PC-3 (cell line): Measurements from ENCODE around the gene VPS37D. TPM values are rescaled to one million over a fixed set of nuclear protein-coding genes. Genes with fewer than 3 reads are reported as not detected.

Experiments used
- ATAC-seq: fragments of 200-7000 bp; cut with Tn5 transposase; 2 replicates; pipeline ENCODE4 v1.9.1; 2020; ENCODE audit warnings: mild to moderate bottlenecking, moderate library complexity
- BruUV-seq: library from RNA; stranded (reverse); fragments of 400-500 nt; replicated peaks from 2 replicates; lab custom pipeline; 2021; lab: Mats Ljungman, UMichigan
- CTCF ChIA-PET: fragments of 300-600 bp; sonication (Branson Sonifier 250); formaldehyde crosslinking; loops from one replicate; lab custom pipeline; 2022; ENCODE audit warnings: antibody characterized with exemption; lab: Charles Lee
- POLR2A ChIA-PET: fragments of 300-600 bp; sonication (Branson Sonifier 250); formaldehyde crosslinking; loops from one replicate; lab custom pipeline; 2022; ENCODE audit warnings: antibody characterized with exemption; ENCODE audit not compliant: unreplicated experiment; lab: Charles Lee
- DNase-seq: peaks from one replicate; pipeline ENCODE4 v3.0.0-alpha.2; 2015
- H2AFZ ChIP-seq: fragments of 300-600 bp; sonication (generic); 2 replicates; pipeline ENCODE4 v1.6.0; 2016; ENCODE audit warnings: antibody characterized with exemption, low read length
- H3F3A ChIP-seq: fragments of 300-600 bp; sonication (generic); one replicate; pipeline ENCODE4 v1.6.0; 2017; ENCODE audit warnings: antibody characterized with exemption, low read length, control low read depth, mild to moderate bottlenecking; ENCODE audit not compliant: unreplicated experiment
- H3K27ac ChIP-seq: fragments of 300-600 bp; sonication (generic); 2 replicates; pipeline ENCODE4 v1.5.1; 2016; ENCODE audit warnings: mild to moderate bottlenecking, low read length
- H3K27me3 ChIP-seq: fragments of 300-600 bp; sonication (generic); 2 replicates; pipeline ENCODE4 v1.6.1; 2016; ENCODE audit warnings: low read length, mixed read lengths
- H3K36me3 ChIP-seq: fragments of 300-600 bp; sonication (generic); 2 replicates; pipeline ENCODE4 v1.6.1; 2016; ENCODE audit warnings: low read depth, mixed run types, low read length, mixed read lengths
- H3K4me1 ChIP-seq: fragments of 300-600 bp; sonication (generic); 2 replicates; pipeline ENCODE4 v1.5.1; 2016; ENCODE audit warnings: low read length; ENCODE audit not compliant: insufficient read depth
- H3K4me2 ChIP-seq: fragments of 300-600 bp; sonication (generic); 2 replicates; pipeline ENCODE4 v1.6.0; 2016; ENCODE audit warnings: low read length
- H3K4me3 ChIP-seq: fragments of 300-600 bp; sonication (generic); 2 replicates; pipeline ENCODE4 v1.5.1; 2016; ENCODE audit warnings: mild to moderate bottlenecking, low read length, mixed read lengths
- H3K79me2 ChIP-seq: fragments of 300-600 bp; sonication (generic); 2 replicates; pipeline ENCODE4 v1.6.1; 2017; ENCODE audit warnings: low read length, mixed read lengths
- H3K9ac ChIP-seq: fragments of 300-600 bp; sonication (generic); 2 replicates; pipeline ENCODE4 v1.6.0; 2016; ENCODE audit warnings: mild to moderate bottlenecking, low read length
- H3K9me2 ChIP-seq: fragments of 300-600 bp; sonication (generic); replicated peaks from 2 replicates; pipeline ENCODE4 v1.6.1; 2016; ENCODE audit warnings: mixed run types, low read length, mixed read lengths
- H3K9me3 ChIP-seq: fragments of 300-600 bp; sonication (generic); 2 replicates; pipeline ENCODE4 v1.6.1; 2016; ENCODE audit warnings: low read length, mixed read lengths
- H4K20me1 ChIP-seq: fragments of 300-600 bp; sonication (generic); 2 replicates; pipeline ENCODE4 v1.6.1; 2016; ENCODE audit warnings: low read length, mixed read lengths
- CTCF ChIP-seq: fragments of 300-600 bp; sonication (generic); conservative IDR thresholded peaks from 2 replicates; pipeline ENCODE4 v1.5.1; 2017; ENCODE audit warnings: antibody characterized with exemption, low read depth, mild to moderate bottlenecking, low read length
- EZH2 ChIP-seq: fragments of 300-600 bp; sonication (generic); IDR thresholded peaks from one replicate; pipeline ENCODE4 v1.6.1; 2017; ENCODE audit warnings: antibody characterized with exemption, mild to moderate bottlenecking, low read length; ENCODE audit not compliant: unreplicated experiment
- EZH2phosphoT487 ChIP-seq: fragments of 300-600 bp; sonication (generic); IDR thresholded peaks from 2 replicates; pipeline ENCODE4 v1.6.1; 2018; ENCODE audit warnings: mild to moderate bottlenecking, antibody characterized with exemption, low read length, borderline replicate concordance
- intact Hi-C: fragments of 100-400 bp; cut with micrococcal nuclease; formaldehyde crosslinking; loops from 2 replicates; pipeline ENCODE4 v1.9.0; 2023
- total RNA-seq: library from RNA; depleted of rRNA; stranded (reverse); fragments of >200 nt; gene quantifications from 2 replicates; pipeline ENCODE4 v1.2.3, GENCODE V29; 2014

VPS37D gene
- total RNA-seq, 1 experiment from 2014 or later = 6.3 TPM

DNA sequence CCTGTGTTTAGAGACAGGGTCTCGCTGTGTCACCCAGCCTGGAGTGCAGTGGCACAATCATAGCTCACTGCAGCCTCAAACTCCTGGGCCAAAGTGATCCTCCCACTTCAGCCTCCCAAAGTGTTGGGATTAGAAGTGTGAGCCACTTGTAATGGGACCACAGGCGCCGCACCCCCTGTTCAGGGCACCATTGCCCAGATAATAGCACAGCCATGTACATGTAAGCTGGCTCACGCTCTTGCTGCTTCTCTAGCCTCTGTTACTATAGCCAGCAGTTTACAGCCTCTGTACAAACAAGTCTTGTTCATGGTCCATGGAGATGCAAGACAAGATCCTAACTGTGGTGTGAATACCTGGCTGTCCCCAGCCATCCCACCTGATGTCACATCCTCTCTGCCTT lies 39.1 kb upstream of the VPS37D start:
- POLR2A ChIA-PET = no interaction called here

GRCh38 chr7:73631558-73631957 lies 36.1 kb upstream of the VPS37D start:
- intact Hi-C loops = no loop called here
- Histone ChIP-seq H3K79me2 (no peaks in the 10 kb centered on the region), H3K4me2 (no peak overlapping the region), H3K4me1 (peaks cover 3% of the 10 kb centered on the region; the same call in 1 of the 2 replicates), H4K20me1 (no peaks in the 10 kb centered on the region), H3F3A (no peaks in the 10 kb centered on the region), H3K9ac (no peak overlapping the region), H3K9me2 (no peaks in the 10 kb centered on the region), H2AFZ (no peak overlapping the region), H3K27me3 (no peaks in the 10 kb centered on the region), H3K4me3 (no peak overlapping the region), H3K27ac (no peak overlapping the region), H3K9me3 (no peaks in the 10 kb centered on the region), H3K36me3 (no peaks in the 10 kb centered on the region)
- no peak for TF ChIP-seq EZH2phosphoT487
- no peak for TF ChIP-seq CTCF
- no peak for TF ChIP-seq EZH2
- ATAC-seq (no peak), DNase-seq (no peak)
- CTCF ChIA-PET = interaction anchor here (0.6 to 0.7 kb wide), 2 partner anchors 19 to 94 kb away, joined by 3 read pairs; no protein-coding TSS in a partner anchor
- POLR2A ChIA-PET = no interaction called here
- BruUV-seq = no TSS peak

More for the DNA sequence above, 39.1 kb upstream of the VPS37D start:
- Histone ChIP-seq H3K27ac (no peak overlapping the region), H3K27me3 (peaks cover 6% of the 10 kb centered on the region), H3K79me2 (no peaks in the 10 kb centered on the region), H3F3A (no peaks in the 10 kb centered on the region), H3K9me3 (no peaks in the 10 kb centered on the region), H4K20me1 (no peaks in the 10 kb centered on the region), H3K4me3 (no peak overlapping the region), H2AFZ (no peak overlapping the region), H3K36me3 (no peaks in the 10 kb centered on the region), H3K9ac (no peak overlapping the region), H3K9me2 (no peaks in the 10 kb centered on the region), H3K4me1 (no peaks in the 10 kb centered on the region; the same call in 1 of the 2 replicates), H3K4me2 (no peak overlapping the region)
- intact Hi-C loops = loop anchor here (10.0 kb wide), 1 partner anchor 226 kb away; no protein-coding TSS in a partner anchor
- no peak for ATAC-seq
- CTCF ChIA-PET = interaction anchor here (0.5 to 1.3 kb wide), 2 partner anchors 97 to 345 kb away, joined by 3 to 10 read pairs; no protein-coding TSS in a partner anchor
- TF ChIP-seq EZH2 (no peak), CTCF (no peak)
- BruUV-seq = no TSS peak
- no peak for DNase-seq

DNA sequence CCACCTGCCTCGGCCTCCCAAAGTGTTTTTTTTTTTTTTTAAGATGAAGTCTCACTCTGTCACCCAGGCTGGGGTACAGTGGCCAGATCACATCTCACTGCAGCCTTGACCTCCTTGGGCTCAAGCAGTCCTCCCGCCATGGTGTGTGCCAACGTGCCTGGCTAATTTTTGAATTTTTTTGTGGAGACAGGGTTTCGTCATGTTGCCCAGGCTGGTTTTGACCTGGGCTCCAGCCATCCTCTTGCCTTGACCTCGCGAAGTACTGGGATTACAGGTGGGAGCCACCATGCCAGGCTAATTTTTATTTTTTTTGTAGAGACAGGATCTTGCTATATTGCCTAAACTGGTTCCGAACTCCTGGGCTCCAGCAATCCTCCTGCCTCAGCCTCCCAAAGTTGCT lies 34.3 kb upstream of the VPS37D start:
- H4K20me1 ChIP-seq = no peaks in the 10 kb centered on the region
- H3K4me2 ChIP-seq = no peak overlapping the region
- no TSS peak for BruUV-seq
- no peaks in the 10 kb centered on the region for H3K9me3 ChIP-seq
- ATAC-seq (no peak), DNase-seq (no peak)
- intact Hi-C loops = no loop called here
- TF ChIP-seq CTCF (no peak), EZH2phosphoT487 (no peak), EZH2 (no peak)
- H3K27ac ChIP-seq = no peak overlapping the region
- H3K27me3 ChIP-seq = no peaks in the 10 kb centered on the region
- no peaks in the 10 kb centered on the region for H3K9me2 ChIP-seq
- ChIA-PET POLR2A (no interaction called here), CTCF (no interaction called here)
- no peaks in the 10 kb centered on the region for H3K36me3 ChIP-seq
- no peaks in the 10 kb centered on the region for H3F3A ChIP-seq
- peaks cover 4% of the 10 kb centered on the region; the same call in 1 of the 2 replicates for H3K4me1 ChIP-seq
- no peaks in the 10 kb centered on the region for H3K79me2 ChIP-seq
- H3K4me3 ChIP-seq = no peak overlapping the region
- no peak overlapping the region for H3K9ac ChIP-seq
- no peak overlapping the region for H2AFZ ChIP-seq
